GM12801 (cell line): ENCODE data around the gene TMEM165.

Experiments
- CTCF ChIP-seq: IDR thresholded peaks from one replicate; pipeline ENCODE4 v1.5.1; 2011; ENCODE audit warnings: control low read depth; ENCODE audit not compliant: insufficient read length; ENCODE audit errors: extremely low read depth

The TMEM165 gene

GRCh38 chr4:55437356-55437796 is 41.6 kb downstream of the TMEM165 start:
- no peak for TF ChIP-seq CTCF

- TF ChIP-seq CTCF = no peak
Observed at GRCh38 chr4:55437823-55438222, 42.1 kb downstream of the TMEM165 start.

- TF ChIP-seq CTCF = no peak
Observed at GRCh38 chr4:55438314-55438713, 42.6 kb downstream of the TMEM165 start.

GRCh38 chr4:55439023-55439422 is 43.3 kb downstream of the TMEM165 start:
- no peak for TF ChIP-seq CTCF

GRCh38 chr4:55440786-55441185 is 45.0 kb downstream of the TMEM165 start:
- no peak for TF ChIP-seq CTCF

GRCh38 chr4:55442541-55442940 is 46.8 kb downstream of the TMEM165 start:
- TF ChIP-seq CTCF = no peak

- no peak for TF ChIP-seq CTCF
Observed at GRCh38 chr4:55444827-55445226, 49.1 kb downstream of the TMEM165 start.
